CD14-positive monocyte (primary cell): ENCODE measurements around the gene ZSCAN16. TPM values are rescaled to one million over a fixed set of nuclear protein-coding genes. Genes with fewer than 3 reads are reported as not detected.

Experiments
- DNase-seq, 3 donors: peaks; one replicate each; pipeline ENCODE4 v3.0.0-alpha.2; 2011 to 2022
- H2AFZ ChIP-seq: 2 replicates; pipeline ENCODE4 v1.6.0; 2012; ENCODE audit warnings: mild to moderate bottlenecking, low read depth, low read length, inconsistent platforms; ENCODE audit not compliant: insufficient read depth, poor library complexity, severe bottlenecking
- H3K27ac ChIP-seq, 2 donors: 1 replicate in 1 of 2; 2 replicates in 1 of 2; pipeline ENCODE4 v1.5.1; 2012 to 2013; ENCODE audit warnings: low read length in 2 of 2, control low read depth in 1 of 2, inconsistent platforms in 1 of 2, low read depth in 1 of 2, mild to moderate bottlenecking in 1 of 2
- H3K27me3 ChIP-seq, 2 donors: one replicate each; pipeline versions ENCODE4 v1.6.0 to v1.6.1; 2011 to 2013; ENCODE audit warnings: low read length in 2 of 2; ENCODE audit not compliant: control insufficient read depth in 2 of 2, insufficient read depth in 2 of 2
- H3K36me3 ChIP-seq, 2 donors: replicated peaks in 1 of 2; 1 replicate in 1 of 2; 2 replicates in 1 of 2; pipeline versions ENCODE4 v1.5.1 to v1.6.1; 2012 to 2013; ENCODE audit warnings: low read length in 2 of 2, control low read depth in 1 of 2, inconsistent platforms in 1 of 2, mild to moderate bottlenecking in 1 of 2; ENCODE audit not compliant: insufficient read depth in 2 of 2, control insufficient read depth in 1 of 2
- H3K4me1 ChIP-seq, 2 donors: 1 replicate in 1 of 2; 2 replicates in 1 of 2; pipeline versions ENCODE4 v1.5.1 to v1.6.1; 2012 to 2013; ENCODE audit warnings: low read length in 2 of 2, control low read depth in 1 of 2, inconsistent platforms in 1 of 2, mild to moderate bottlenecking in 1 of 2, moderate library complexity in 1 of 2; ENCODE audit not compliant: insufficient read depth in 2 of 2, control insufficient read depth in 1 of 2
- H3K4me2 ChIP-seq: replicated peaks from 2 replicates; pipeline ENCODE3; 2012; ENCODE audit warnings: low read length, moderate library complexity, mild to moderate bottlenecking; ENCODE audit not compliant: poor library complexity, severe bottlenecking; ENCODE audit errors: extremely low read depth
- H3K4me3 ChIP-seq, 3 experiments: fragments of 200-600 bp in 1 of 3; sonication (generic) in 1 of 3; replicated peaks in 1 of 3; 1 replicate in 2 of 3; 2 replicates in 1 of 3; pipeline ENCODE4 v1.5.1; 2011 to 2013; ENCODE audit warnings: low read length in 3 of 3, mild to moderate bottlenecking in 3 of 3, control low read depth in 2 of 3, low read depth in 2 of 3, inconsistent platforms in 1 of 3, moderate library complexity in 1 of 3
- H3K79me2 ChIP-seq: 2 replicates; pipeline ENCODE4 v1.6.0; 2012; ENCODE audit warnings: mild to moderate bottlenecking, control low read depth, inconsistent platforms, low read length, moderate library complexity; ENCODE audit not compliant: insufficient read depth
- H3K9ac ChIP-seq: 2 replicates; pipeline ENCODE4 v1.6.0; 2017; ENCODE audit warnings: low read length, mild to moderate bottlenecking; ENCODE audit not compliant: insufficient read depth, poor library complexity, severe bottlenecking
- H3K9me3 ChIP-seq, 2 donors: replicated peaks in 1 of 2; 1 replicate in 1 of 2; 2 replicates in 1 of 2; pipeline versions ENCODE4 v1.5.1 to v1.6.1; 2012 to 2013; ENCODE audit warnings: low read length in 2 of 2, control low read depth in 1 of 2; ENCODE audit not compliant: control insufficient read depth in 1 of 2, insufficient read depth in 1 of 2
- H4K20me1 ChIP-seq: 2 replicates; pipeline ENCODE4 v1.6.0; 2012; ENCODE audit warnings: mild to moderate bottlenecking, low read length, control low read depth, moderate library complexity; ENCODE audit not compliant: insufficient read depth
- H3K27ac Mint-ChIP-seq, 7 donors: one replicate each; pipeline ENCODE4 v1.8.0; 2020; ENCODE audit warnings: mild to moderate bottlenecking in 7 of 7, mixed read lengths in 7 of 7, moderate library complexity in 6 of 7, inconsistent platforms in 2 of 7
- H3K27me3 Mint-ChIP-seq, 3 donors: one replicate each; pipeline ENCODE4 v1.8.0; 2021 to 2022; ENCODE audit warnings: low read depth in 3 of 3, mild to moderate bottlenecking in 3 of 3, mixed read lengths in 3 of 3, moderate library complexity in 3 of 3, inconsistent platforms in 1 of 3
- H3K36me3 Mint-ChIP-seq, 2 donors: one replicate each; pipeline ENCODE4 v1.8.0; 2020; ENCODE audit warnings: mixed read lengths in 2 of 2, inconsistent platforms in 1 of 2, mild to moderate bottlenecking in 1 of 2
- H3K4me1 Mint-ChIP-seq: one replicate; pipeline ENCODE4 v1.8.0; 2020; ENCODE audit warnings: mild to moderate bottlenecking, mixed read lengths
- H3K4me3 Mint-ChIP-seq, 2 donors: one replicate each; pipeline ENCODE4 v1.8.0; 2020; ENCODE audit warnings: mild to moderate bottlenecking in 2 of 2, mixed read lengths in 2 of 2, moderate library complexity in 1 of 2
- H3K9me3 Mint-ChIP-seq, 7 donors: one replicate each; pipeline ENCODE4 v1.8.0; 2020 to 2022; ENCODE audit warnings: mixed read lengths in 7 of 7, mild to moderate bottlenecking in 6 of 7, moderate library complexity in 6 of 7, inconsistent platforms in 2 of 7
- WGBS: methylation state at CpG from one replicate; pipeline ENCODE4 v1.1.5; 2013; ENCODE audit warnings: missing lambda C conversion rate; ENCODE audit not compliant: insufficient coverage; 5-methylcytosine and 5-hydroxymethylcytosine counted together
- intact Hi-C, 2 donors: fragments of 100-400 bp; cut with micrococcal nuclease; formaldehyde crosslinking; loops; one replicate each; pipeline versions ENCODE4 v1.15.0 to v1.15.1; 2023
- polyA plus RNA-seq, 3 donors: library from polyadenylated mRNA; depleted of rRNA in 1 of 3; unstranded in 2 of 3; stranded (reverse) in 1 of 3; fragments of 300-500 nt in 2 of 3; fragments of >200 nt in 1 of 3; fragmentation: Illumina TruSeq in 2 of 3; gene quantifications; 1 replicate in 2 of 3; 2 replicates in 1 of 3; pipeline ENCODE4 v1.2.3, GENCODE V29; 2012 to 2021
- TF ChIP-seq, protein P1 (sequence below): fragments of 200-600 bp; IDR thresholded peaks from one replicate; pipeline ENCODE4 v1.8.0; 2022; ENCODE audit warnings: antibody characterized with exemption, mild to moderate bottlenecking

Gene ZSCAN16
- polyA plus RNA-seq, 3 donors = 3.5 to 5.9 (median 4.0) TPM

DNA sequence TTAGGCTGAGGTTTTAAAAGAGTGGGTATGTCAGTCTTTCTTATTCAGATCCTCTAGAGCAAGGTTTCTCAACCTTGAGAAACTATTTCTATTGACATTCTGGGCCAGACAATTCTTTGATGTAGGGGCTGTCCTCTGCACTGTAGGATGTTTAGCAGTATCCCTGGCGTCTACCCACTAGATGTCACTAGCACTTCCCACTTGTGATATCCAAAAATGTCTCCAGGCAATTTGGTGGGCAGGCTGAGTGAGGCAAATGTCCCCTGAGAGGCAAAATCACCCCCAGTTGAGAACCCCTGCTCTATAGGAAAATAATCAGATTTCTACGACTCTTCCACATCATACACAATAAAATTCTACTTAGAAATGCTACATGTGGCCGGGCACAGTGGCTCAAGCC lies 9.6 kb downstream of the ZSCAN16 start:
- peaks cover 40% of the 10 kb centered on the region for H3K4me1 Mint-ChIP-seq
- H3K27me3 Mint-ChIP-seq = peaks cover 0 to 2% (median 2%) of the 10 kb centered on the region in 3 donors
- 92% methylated on average over 2 of the region's 3 CpGs for WGBS
- H2AFZ ChIP-seq = no peak overlapping the region
- peak in 2 of 3 donors; percentile 12 to 25 for DNase-seq
- no peaks in the 10 kb centered on the region for H4K20me1 ChIP-seq
- H3K79me2 ChIP-seq = peaks cover 89% of the 10 kb centered on the region
- peaks cover 18 to 29% of the 10 kb centered on the region in 2 donors for H3K36me3 ChIP-seq
- H3K27ac ChIP-seq = peak overlapping the region in 1 of 2 donors; percentile 3
- H3K27ac Mint-ChIP-seq = peak overlapping the region in 6 of 7 donors; percentile 7 to 80 (median 68)
- no peak overlapping the region for H3K4me3 ChIP-seq
- no peaks in the 10 kb centered on the region for H3K9me3 ChIP-seq
- H3K4me1 ChIP-seq = peaks cover 18 to 23% of the 10 kb centered on the region in 2 donors
- TF ChIP-seq, protein P1, sequence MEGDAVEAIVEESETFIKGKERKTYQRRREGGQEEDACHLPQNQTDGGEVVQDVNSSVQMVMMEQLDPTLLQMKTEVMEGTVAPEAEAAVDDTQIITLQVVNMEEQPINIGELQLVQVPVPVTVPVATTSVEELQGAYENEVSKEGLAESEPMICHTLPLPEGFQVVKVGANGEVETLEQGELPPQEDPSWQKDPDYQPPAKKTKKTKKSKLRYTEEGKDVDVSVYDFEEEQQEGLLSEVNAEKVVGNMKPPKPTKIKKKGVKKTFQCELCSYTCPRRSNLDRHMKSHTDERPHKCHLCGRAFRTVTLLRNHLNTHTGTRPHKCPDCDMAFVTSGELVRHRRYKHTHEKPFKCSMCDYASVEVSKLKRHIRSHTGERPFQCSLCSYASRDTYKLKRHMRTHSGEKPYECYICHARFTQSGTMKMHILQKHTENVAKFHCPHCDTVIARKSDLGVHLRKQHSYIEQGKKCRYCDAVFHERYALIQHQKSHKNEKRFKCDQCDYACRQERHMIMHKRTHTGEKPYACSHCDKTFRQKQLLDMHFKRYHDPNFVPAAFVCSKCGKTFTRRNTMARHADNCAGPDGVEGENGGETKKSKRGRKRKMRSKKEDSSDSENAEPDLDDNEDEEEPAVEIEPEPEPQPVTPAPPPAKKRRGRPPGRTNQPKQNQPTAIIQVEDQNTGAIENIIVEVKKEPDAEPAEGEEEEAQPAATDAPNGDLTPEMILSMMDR = peak; percentile 33
- peaks cover 21 to 32% of the 10 kb centered on the region in 2 donors for H3K36me3 Mint-ChIP-seq
- no peaks in the 10 kb centered on the region for H3K9me3 Mint-ChIP-seq
- no peak overlapping the region for H3K4me3 Mint-ChIP-seq
- no peak overlapping the region for H3K4me2 ChIP-seq
- intact Hi-C loops = loop anchor here (5.0 to 10.0 kb wide), 3 partner anchors 121 to 659 kb away; partner anchors contain the start of genes NKAPL (in 2 of the 2), ZKSCAN4 (in 2 of the 2), ZNF184 (in 1 of the 2) and ZSCAN31 (in 1 of the 2)
- H3K9ac ChIP-seq = no peak overlapping the region
- no peaks in the 10 kb centered on the region for H3K27me3 ChIP-seq

- no peak overlapping the region for H3K4me3 Mint-ChIP-seq
- no peak overlapping the region for H2AFZ ChIP-seq
- H3K9me3 Mint-ChIP-seq = no peaks in the 10 kb centered on the region
- TF ChIP-seq, protein P1 = no peak
- H3K27me3 ChIP-seq = no peaks in the 10 kb centered on the region
- H3K4me1 Mint-ChIP-seq = peaks cover 40% of the 10 kb centered on the region
- DNase-seq = peak; percentile 20 to 34 (median 27)
- peak overlapping the region in 2 of 7 donors; percentile 62 to 80 for H3K27ac Mint-ChIP-seq
- peaks cover 0 to 2% (median 2%) of the 10 kb centered on the region in 3 donors for H3K27me3 Mint-ChIP-seq
- no peak overlapping the region for H3K9ac ChIP-seq
- peaks cover 82% of the 10 kb centered on the region for H3K79me2 ChIP-seq
- peaks cover 14 to 25% of the 10 kb centered on the region in 2 donors for H3K36me3 Mint-ChIP-seq
- H3K4me1 ChIP-seq = peaks cover 18 to 23% of the 10 kb centered on the region in 2 donors
- peaks cover 11 to 22% of the 10 kb centered on the region in 2 donors for H3K36me3 ChIP-seq
- no CpG with 5 or more reads among the region's 1 CpG for WGBS
- intact Hi-C loops = loop anchor here (5.0 to 10.0 kb wide), 4 partner anchors 52 to 660 kb away; partner anchors contain the start of genes NKAPL (in 2 of the 2), ZKSCAN4 (in 2 of the 2), ZNF165 (in 1 of the 2) and ZNF184 (in 1 of the 2)
- no peak overlapping the region for H3K4me3 ChIP-seq
- H3K27ac ChIP-seq = no peak overlapping the region
- H3K9me3 ChIP-seq = no peaks in the 10 kb centered on the region
- no peaks in the 10 kb centered on the region for H4K20me1 ChIP-seq
- no peak overlapping the region for H3K4me2 ChIP-seq
These were observed 10.3 kb downstream of the ZSCAN16 start for GRCh38 chr6:28134716-28135115.
